ENCODE data around the gene ZNF641. TPM values are rescaled to one million over a fixed set of nuclear protein-coding genes. Genes with fewer than 3 reads are reported as not detected.

ZNF641 gene
- total RNA-seq, 4 donors from 2014 or later, result 20.2 to 32.4 (median 23.7) TPM

- WGBS, 2 donors, result 91 to 92% methylated on average over 31 to 54 of the region's 55 CpGs
- no peak for DNase-seq (ENCODE audit: low spot score in 2 of 2)
- H3K27ac ChIP-seq, result no peak overlapping the region
Measured at GRCh38 chr12:48329199-48329939, 21.4 kb downstream of the ZNF641 start.

GRCh38 chr12:48316491-48316890, 34.2 kb downstream of the ZNF641 start:
- peaks cover 0 to 6% (median 0%) of the 10 kb centered on the region in 4 donors for H3K9me3 ChIP-seq
- WGBS, 2 donors, result 79 to 86% methylated on average over 2 of the region's 2 CpGs

More at GRCh38 chr12:48329199-48329939, 21.4 kb downstream of the ZNF641 start:
- Histone ChIP-seq H3K27me3 (no peaks in the 10 kb centered on the region), H3K9me3 (no peaks in the 10 kb centered on the region), H3K36me3 (no peaks in the 10 kb centered on the region), H3K4me1 (no peaks in the 10 kb centered on the region), H3K4me3 (no peak overlapping the region)
- TF ChIP-seq CTCF (IDR thresholded peaks at IDR 0.05), result no peak
- no peak for TF ChIP-seq EP300 (IDR thresholded peaks at IDR 0.05)
- TF ChIP-seq POLR2A (IDR thresholded peaks at IDR 0.05), result no peak

GRCh38 chr12:48311313-48311712, 39.4 kb downstream of the ZNF641 start:
- H3K4me3 ChIP-seq, result no peak overlapping the region
- no peaks in the 10 kb centered on the region for H3K27me3 ChIP-seq
- WGBS, 2 donors, result 42 to 51% methylated on average over 3 of the region's 3 CpGs
- no peaks in the 10 kb centered on the region for H3K4me1 ChIP-seq
- no peak overlapping the region for H3K27ac ChIP-seq
- no peaks in the 10 kb centered on the region for H3K36me3 ChIP-seq
- H3K9me3 ChIP-seq, result peaks cover 0 to 3% (median 0%) of the 10 kb centered on the region in 4 donors
- no peak for DNase-seq (ENCODE audit: low spot score in 2 of 2)
- TF ChIP-seq CTCF (IDR thresholded peaks at IDR 0.05) (no peak), EP300 (IDR thresholded peaks at IDR 0.05) (no peak), POLR2A (IDR thresholded peaks at IDR 0.05) (no peak)

More at GRCh38 chr12:48316491-48316890, 34.2 kb downstream of the ZNF641 start:
- Histone ChIP-seq H3K27me3 (no peaks in the 10 kb centered on the region), H3K4me1 (no peaks in the 10 kb centered on the region), H3K27ac (no peak overlapping the region), H3K4me3 (no peak overlapping the region), H3K36me3 (no peaks in the 10 kb centered on the region)
- no peak for TF ChIP-seq CTCF (IDR thresholded peaks at IDR 0.05)
- no peak for TF ChIP-seq POLR2A (IDR thresholded peaks at IDR 0.05)
- no peak for TF ChIP-seq EP300 (IDR thresholded peaks at IDR 0.05)
- no peak for DNase-seq (ENCODE audit: low spot score in 2 of 2)

GRCh38 chr12:48307269-48307668, 43.5 kb downstream of the ZNF641 start:
- TF ChIP-seq EP300 (IDR thresholded peaks at IDR 0.05) (no peak), CTCF (IDR thresholded peaks at IDR 0.05) (no peak)
- H3K27ac ChIP-seq, result no peak overlapping the region
- DNase-seq (ENCODE audit: low spot score in 2 of 2), result no peak
- no peaks in the 10 kb centered on the region for H3K36me3 ChIP-seq
- H3K4me3 ChIP-seq, result no peak overlapping the region
- no peaks in the 10 kb centered on the region for H3K4me1 ChIP-seq
- no peaks in the 10 kb centered on the region for H3K9me3 ChIP-seq
- H3K27me3 ChIP-seq, result no peaks in the 10 kb centered on the region
- 90 to 92% methylated on average over 13 of the region's 13 CpGs for WGBS, 2 donors

GRCh38 chr12:48305190-48305589, 45.5 kb downstream of the ZNF641 start:
- no peak overlapping the region for H3K4me3 ChIP-seq
- H3K27me3 ChIP-seq, result no peaks in the 10 kb centered on the region
- H3K36me3 ChIP-seq, result no peaks in the 10 kb centered on the region
- H3K9me3 ChIP-seq, result no peaks in the 10 kb centered on the region
- TF ChIP-seq CTCF (IDR thresholded peaks at IDR 0.05) (no peak), EP300 (IDR thresholded peaks at IDR 0.05) (no peak), POLR2A (IDR thresholded peaks at IDR 0.05) (no peak)
- 90 to 92% methylated on average over 2 of the region's 2 CpGs for WGBS, 2 donors
- H3K4me1 ChIP-seq, result no peaks in the 10 kb centered on the region
- H3K27ac ChIP-seq, result no peak overlapping the region
- no peak for DNase-seq (ENCODE audit: low spot score in 2 of 2)

Data from tibial nerve (tissue), 4 donors.